ENCODE measurements around the gene POLN. TPM values are rescaled to one million over a fixed set of nuclear protein-coding genes. Genes with fewer than 3 reads are reported as not detected.

The POLN gene
- polyA plus RNA-seq, 1 experiment: 0.35 TPM

DNA sequence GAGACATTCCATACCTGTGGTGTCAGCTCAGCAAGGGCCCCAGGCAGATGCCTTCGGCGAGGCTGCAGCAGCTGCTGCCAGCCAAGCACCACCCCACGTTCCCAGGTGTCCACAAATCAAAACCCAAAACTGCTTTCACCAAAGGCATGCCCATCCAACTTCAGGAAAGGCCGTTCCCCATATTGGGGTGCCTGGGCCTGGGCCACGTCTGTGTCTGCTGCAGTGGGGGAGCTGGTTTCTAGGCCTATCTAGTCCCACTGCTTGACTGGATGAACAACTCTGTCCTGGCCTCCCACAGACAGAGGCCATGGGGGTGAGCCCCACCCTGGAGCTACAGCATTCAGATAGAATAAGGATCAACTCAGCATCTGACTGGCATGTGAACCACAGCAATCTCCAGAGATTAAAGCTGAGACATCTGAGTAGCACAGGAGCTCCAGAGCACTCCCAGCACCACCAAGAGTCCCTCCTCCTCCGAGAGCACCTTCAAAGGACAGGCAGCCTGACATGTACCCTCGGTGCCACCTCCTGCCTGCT is 145.8 kb downstream of the POLN start:
- DNase-seq (ENCODE audit: low read depth, low spot score): no peak
- Histone ChIP-seq H3K9me3 (ENCODE audit: control insufficient read depth, insufficient read depth, low read length) (peaks cover 14% of the 10 kb centered on the region), H3K27ac (ENCODE audit: low read depth, low read length) (no peak overlapping the region), H3K27me3 (ENCODE audit: control insufficient read depth, insufficient read depth, low read length) (peaks cover 18% of the 10 kb centered on the region), H3K4me3 (ENCODE audit: low read depth, low read length) (no peak overlapping the region)
- ChIA-PET POLR2A (no interaction called here), CTCF (no interaction called here)
- TF ChIP-seq, protein P1, sequence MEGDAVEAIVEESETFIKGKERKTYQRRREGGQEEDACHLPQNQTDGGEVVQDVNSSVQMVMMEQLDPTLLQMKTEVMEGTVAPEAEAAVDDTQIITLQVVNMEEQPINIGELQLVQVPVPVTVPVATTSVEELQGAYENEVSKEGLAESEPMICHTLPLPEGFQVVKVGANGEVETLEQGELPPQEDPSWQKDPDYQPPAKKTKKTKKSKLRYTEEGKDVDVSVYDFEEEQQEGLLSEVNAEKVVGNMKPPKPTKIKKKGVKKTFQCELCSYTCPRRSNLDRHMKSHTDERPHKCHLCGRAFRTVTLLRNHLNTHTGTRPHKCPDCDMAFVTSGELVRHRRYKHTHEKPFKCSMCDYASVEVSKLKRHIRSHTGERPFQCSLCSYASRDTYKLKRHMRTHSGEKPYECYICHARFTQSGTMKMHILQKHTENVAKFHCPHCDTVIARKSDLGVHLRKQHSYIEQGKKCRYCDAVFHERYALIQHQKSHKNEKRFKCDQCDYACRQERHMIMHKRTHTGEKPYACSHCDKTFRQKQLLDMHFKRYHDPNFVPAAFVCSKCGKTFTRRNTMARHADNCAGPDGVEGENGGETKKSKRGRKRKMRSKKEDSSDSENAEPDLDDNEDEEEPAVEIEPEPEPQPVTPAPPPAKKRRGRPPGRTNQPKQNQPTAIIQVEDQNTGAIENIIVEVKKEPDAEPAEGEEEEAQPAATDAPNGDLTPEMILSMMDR (IDR thresholded peaks at IDR 0.05; ENCODE audit: low read depth, low read length): no peak

DNA sequence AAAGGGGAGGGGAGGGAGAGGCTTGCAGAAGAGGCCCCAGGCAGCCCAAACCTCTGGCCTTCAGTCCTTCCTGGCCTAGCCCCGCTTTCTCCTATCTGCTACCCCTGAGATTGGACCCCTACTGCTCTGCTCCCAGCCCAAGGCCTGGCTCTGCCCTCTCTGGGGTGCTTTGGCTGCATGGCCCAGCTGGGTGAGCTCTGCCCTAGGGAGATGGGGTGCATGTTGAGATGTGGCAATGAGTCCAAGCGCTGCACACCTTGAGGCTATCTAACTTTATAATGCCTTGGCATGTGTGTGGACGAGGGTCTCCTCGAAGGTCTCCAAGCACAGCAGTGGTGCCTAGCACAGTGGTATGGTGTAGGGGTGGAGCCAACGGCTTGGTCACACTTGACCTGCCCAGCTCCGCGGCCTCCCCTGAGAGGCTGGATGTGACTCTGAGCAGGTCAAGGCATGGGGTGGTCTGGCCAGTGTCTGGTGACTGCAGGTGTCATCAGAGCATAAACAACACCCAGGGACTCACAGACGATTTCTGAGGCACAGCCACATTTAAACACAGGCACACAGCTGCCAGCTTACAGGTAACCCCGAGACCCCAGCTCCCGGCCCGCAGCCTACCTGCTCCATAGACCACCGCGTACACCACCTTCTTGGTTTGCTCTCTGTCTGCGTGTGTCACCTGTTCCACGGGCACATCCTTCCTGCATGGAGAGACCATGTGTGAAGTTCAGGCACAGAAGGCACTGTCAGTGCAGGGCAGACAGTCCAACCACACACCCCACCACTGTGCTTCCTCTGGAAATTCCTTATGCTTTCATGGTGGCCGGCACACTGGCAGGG is 146.5 kb downstream of the POLN start:
- TF ChIP-seq, protein P1 (IDR thresholded peaks at IDR 0.05; ENCODE audit: low read depth, low read length): no peak
- Histone ChIP-seq H3K9me3 (ENCODE audit: control insufficient read depth, insufficient read depth, low read length) (peaks cover 14% of the 10 kb centered on the region), H3K4me3 (ENCODE audit: low read depth, low read length) (no peak overlapping the region), H3K27ac (ENCODE audit: low read depth, low read length) (no peak overlapping the region), H3K27me3 (ENCODE audit: control insufficient read depth, insufficient read depth, low read length) (peaks cover 24% of the 10 kb centered on the region)
- no peak for DNase-seq (ENCODE audit: low read depth, low spot score)
- ChIA-PET POLR2A (no interaction called here), CTCF (no interaction called here)

DNA sequence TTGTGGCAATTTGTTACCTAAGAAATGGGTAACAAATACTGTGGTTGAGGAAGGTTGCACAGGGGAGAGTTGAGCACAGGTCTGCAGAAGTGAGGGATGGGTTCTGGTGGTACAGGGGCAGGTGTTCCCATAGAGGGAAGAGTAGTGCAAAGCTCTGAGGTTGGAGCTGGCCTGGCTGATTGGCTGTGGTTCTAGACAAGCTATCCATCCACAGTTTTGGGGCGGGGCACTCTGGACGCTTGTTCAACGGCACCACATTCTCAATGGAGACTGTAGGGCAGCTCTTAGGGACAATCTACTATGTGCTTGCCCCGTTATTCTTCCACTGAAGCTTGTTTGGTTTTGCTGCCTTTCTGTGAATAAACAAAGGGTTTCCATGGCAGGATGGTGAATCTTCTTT is 147.4 kb downstream of the POLN start:
- no peak for DNase-seq (ENCODE audit: low read depth, low spot score)
- ChIA-PET CTCF (no interaction called here), POLR2A (no interaction called here)
- Histone ChIP-seq H3K27ac (ENCODE audit: low read depth, low read length) (no peak overlapping the region), H3K27me3 (ENCODE audit: control insufficient read depth, insufficient read depth, low read length) (peaks cover 28% of the 10 kb centered on the region), H3K9me3 (ENCODE audit: control insufficient read depth, insufficient read depth, low read length) (peaks cover 14% of the 10 kb centered on the region), H3K4me3 (ENCODE audit: low read depth, low read length) (no peak overlapping the region)
- TF ChIP-seq, protein P1 (IDR thresholded peaks at IDR 0.05; ENCODE audit: low read depth, low read length): no peak

DNA sequence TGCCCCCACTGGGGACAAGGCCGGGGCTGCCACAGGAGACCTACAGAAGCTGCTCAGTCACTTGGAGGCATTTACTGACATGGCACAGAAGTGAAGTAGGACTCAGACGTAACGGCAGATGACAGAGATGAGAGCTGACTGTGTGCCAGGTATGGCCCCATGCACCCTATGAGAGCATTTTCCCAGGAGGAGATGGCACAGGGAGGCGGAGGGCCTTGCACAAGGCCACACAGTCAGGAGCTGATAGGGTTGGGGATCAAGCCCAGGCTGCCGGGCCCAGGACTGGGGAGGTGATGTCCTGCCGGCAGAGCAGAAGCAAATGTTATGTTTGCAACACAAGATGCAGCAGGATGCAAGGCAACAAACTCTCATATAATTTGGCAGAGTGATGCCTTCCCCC is 148.7 kb downstream of the POLN start:
- CTCF ChIA-PET: no interaction called here
- Histone ChIP-seq H3K9me3 (ENCODE audit: control insufficient read depth, insufficient read depth, low read length) (peaks cover 14% of the 10 kb centered on the region), H3K27me3 (ENCODE audit: control insufficient read depth, insufficient read depth, low read length) (peaks cover 30% of the 10 kb centered on the region), H3K27ac (ENCODE audit: low read depth, low read length) (no peak overlapping the region), H3K4me3 (ENCODE audit: low read depth, low read length) (no peak overlapping the region)
- no peak for DNase-seq (ENCODE audit: low read depth, low spot score)
- POLR2A ChIA-PET: no interaction called here
- TF ChIP-seq, protein P1 (IDR thresholded peaks at IDR 0.05; ENCODE audit: low read depth, low read length): no peak

DNA sequence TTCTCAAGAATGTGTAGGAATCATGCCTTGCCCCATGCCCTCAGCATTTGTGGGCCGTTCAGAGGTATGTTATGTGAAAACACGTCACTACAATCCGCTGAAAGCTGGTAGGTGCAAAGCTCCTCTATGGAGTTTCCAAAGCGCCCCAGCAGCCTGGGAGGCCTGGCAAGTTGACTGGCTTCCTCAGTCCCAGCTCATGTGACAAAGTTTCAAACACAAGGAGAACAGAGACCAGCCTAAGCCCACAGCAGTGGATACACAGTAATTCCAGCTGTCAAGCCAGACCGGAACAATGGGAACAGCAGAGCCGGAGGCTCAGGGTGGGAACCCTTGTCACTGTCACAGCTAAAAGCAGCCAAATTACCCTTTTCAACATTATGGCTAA is 149.3 kb downstream of the POLN start:
- POLR2A ChIA-PET: no interaction called here
- Histone ChIP-seq H3K9me3 (ENCODE audit: control insufficient read depth, insufficient read depth, low read length) (peaks cover 14% of the 10 kb centered on the region), H3K27me3 (ENCODE audit: control insufficient read depth, insufficient read depth, low read length) (peaks cover 30% of the 10 kb centered on the region), H3K4me3 (ENCODE audit: low read depth, low read length) (no peak overlapping the region), H3K27ac (ENCODE audit: low read depth, low read length) (no peak overlapping the region)
- TF ChIP-seq, protein P1 (IDR thresholded peaks at IDR 0.05; ENCODE audit: low read depth, low read length): no peak
- DNase-seq (ENCODE audit: low read depth, low spot score): no peak
- CTCF ChIA-PET: no interaction called here

Data from AG04450 (cell line).